ENCODE results near the gene PJA2. TPM values are rescaled to one million over a fixed set of nuclear protein-coding genes. Genes with fewer than 3 reads are reported as not detected.

The PJA2 gene
- total RNA-seq, 1 experiment from 2014 or later = 51.5 TPM

DNA sequence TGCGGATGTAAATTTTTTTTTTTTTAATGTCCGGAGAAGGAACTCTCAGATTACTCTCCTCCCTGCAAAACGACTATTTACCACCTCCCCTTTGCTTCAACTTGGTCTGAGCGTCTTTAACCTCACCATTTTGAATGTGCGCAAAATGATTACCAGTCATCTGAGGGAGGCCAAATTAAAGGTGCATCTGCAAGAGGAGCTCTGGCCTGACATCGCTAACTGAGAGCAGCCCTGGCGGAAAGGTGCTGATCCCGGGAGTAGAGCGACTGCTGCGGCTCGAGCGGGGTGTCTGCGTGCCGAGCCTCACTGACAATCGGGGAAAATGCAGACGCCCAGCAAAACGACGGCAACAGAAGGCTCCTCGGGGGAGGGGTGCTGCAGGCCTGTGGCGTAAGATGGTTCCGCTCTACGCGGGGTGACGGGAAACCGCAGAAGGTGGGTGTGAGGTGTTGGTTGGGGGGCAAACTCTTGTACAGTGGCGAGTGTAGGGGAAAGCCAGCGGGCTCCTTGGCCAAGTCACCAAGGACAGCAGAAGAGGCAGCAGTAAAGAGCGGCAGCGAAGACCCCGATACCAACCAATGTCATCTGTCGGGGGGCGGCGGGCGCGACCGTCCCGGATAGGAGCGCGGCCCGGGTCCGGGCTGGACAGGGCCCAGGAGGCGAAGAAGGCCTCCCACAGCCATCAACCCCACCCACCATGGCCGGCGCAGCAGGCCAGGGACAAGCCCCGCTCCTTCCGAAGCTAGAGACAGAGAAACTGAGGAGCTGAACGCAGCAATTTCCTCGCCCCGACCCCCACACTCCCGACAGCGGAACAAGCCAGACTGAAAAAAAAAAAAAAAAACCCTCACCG lies 557 bp downstream of the PJA2 start (continued):
- TF ChIP-seq MXD4 (CRISPR knock-in tag; IDR thresholded peaks at IDR 0.05; ENCODE audit: borderline replicate concordance) (no peak), ZNF671 (CRISPR knock-in tag; IDR thresholded peaks at IDR 0.05) (no peak), CREM (CRISPR knock-in tag; IDR thresholded peaks at IDR 0.05) (no peak), EMX1 (CRISPR knock-in tag; IDR thresholded peaks at IDR 0.05) (no peak)

DNA sequence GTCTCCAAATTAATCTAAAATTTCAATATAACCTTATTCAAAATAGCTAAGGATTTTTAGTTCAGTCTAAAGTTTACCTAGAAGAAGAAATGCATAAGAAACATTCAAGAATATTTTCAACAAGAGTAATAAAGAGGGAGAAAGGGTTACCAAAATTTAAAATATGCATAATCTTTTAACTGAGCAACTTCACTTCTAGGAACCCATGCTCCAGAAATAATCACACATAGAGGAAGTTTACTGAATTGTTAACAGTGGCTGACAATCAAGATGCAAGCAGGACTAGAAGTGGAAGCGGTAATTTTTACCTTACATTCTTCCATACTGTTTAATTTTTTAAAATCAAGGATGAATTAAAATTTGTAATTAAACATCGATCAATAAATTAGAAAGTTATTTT lies 1.9 kb downstream of the PJA2 start:
- ATAC-seq (no peak), DNase-seq (ENCODE audit: low spot score) (no peak)
- Mint-ChIP-seq H3K4me3 (peak overlapping the region; percentile 97), H3K9me3 (no peaks in the 10 kb centered on the region), H3K36me3 (0 out of 2 replicates have a peak, but pooled peaks cover 4% of the 10 kb centered on the region), H3K4me1 (peaks cover 46% of the 10 kb centered on the region), H3K27me3 (ENCODE audit: low read depth) (no peaks in the 10 kb centered on the region), H3K27ac (no peak overlapping the region)
- CTCF ChIA-PET = no interaction called here
- POLR2A ChIA-PET = no interaction called here
- TF ChIP-seq, protein P1, sequence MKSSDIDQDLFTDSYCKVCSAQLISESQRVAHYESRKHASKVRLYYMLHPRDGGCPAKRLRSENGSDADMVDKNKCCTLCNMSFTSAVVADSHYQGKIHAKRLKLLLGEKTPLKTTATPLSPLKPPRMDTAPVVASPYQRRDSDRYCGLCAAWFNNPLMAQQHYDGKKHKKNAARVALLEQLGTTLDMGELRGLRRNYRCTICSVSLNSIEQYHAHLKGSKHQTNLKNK (CRISPR knock-in tag; IDR thresholded peaks at IDR 0.05) = no peak
- TF ChIP-seq, protein P2, sequence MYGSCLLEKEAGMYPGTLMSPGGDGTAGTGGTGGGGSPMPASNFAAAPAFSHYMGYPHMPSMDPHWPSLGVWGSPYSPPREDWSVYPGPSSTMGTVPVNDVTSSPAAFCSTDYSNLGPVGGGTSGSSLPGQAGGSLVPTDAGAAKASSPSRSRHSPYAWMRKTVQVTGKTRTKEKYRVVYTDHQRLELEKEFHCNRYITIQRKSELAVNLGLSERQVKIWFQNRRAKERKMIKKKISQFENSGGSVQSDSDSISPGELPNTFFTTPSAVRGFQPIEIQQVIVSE (CRISPR knock-in tag; IDR thresholded peaks at IDR 0.05; ENCODE audit: borderline replicate concordance) = no peak
- TF ChIP-seq OVOL2 (CRISPR knock-in tag; IDR thresholded peaks at IDR 0.05; ENCODE audit: borderline replicate concordance) = no peak

DNA sequence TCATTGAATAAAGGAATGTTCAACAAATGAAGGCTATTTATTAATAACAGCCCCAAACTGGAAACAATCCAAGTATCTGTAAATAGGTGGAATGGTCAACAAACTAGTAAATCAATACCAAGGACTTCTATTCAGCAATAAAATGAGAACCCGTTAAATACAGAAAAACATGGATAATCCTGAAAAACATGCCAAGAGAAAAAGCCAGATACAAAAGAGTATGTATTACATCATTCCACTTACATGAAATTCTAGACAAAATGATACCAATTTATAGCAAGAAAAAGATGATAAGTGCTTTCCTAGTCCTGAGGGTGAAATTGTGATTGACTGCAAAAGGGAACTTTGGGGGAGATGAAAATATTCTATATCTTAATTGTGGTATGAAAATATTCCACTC lies 3.1 kb downstream of the PJA2 start:
- ATAC-seq (no peak), DNase-seq (ENCODE audit: low spot score) (no peak)
- Mint-ChIP-seq H3K36me3 (0 out of 2 replicates have a peak, but pooled peaks cover 4% of the 10 kb centered on the region), H3K9me3 (no peaks in the 10 kb centered on the region), H3K4me3 (no peak overlapping the region), H3K27ac (peak overlapping the region; percentile 43; the same call in 1 of the 2 replicates), H3K27me3 (ENCODE audit: low read depth) (no peaks in the 10 kb centered on the region), H3K4me1 (peaks cover 47% of the 10 kb centered on the region)
- ChIA-PET CTCF (no interaction called here), POLR2A (no interaction called here)
- TF ChIP-seq, protein P3, sequence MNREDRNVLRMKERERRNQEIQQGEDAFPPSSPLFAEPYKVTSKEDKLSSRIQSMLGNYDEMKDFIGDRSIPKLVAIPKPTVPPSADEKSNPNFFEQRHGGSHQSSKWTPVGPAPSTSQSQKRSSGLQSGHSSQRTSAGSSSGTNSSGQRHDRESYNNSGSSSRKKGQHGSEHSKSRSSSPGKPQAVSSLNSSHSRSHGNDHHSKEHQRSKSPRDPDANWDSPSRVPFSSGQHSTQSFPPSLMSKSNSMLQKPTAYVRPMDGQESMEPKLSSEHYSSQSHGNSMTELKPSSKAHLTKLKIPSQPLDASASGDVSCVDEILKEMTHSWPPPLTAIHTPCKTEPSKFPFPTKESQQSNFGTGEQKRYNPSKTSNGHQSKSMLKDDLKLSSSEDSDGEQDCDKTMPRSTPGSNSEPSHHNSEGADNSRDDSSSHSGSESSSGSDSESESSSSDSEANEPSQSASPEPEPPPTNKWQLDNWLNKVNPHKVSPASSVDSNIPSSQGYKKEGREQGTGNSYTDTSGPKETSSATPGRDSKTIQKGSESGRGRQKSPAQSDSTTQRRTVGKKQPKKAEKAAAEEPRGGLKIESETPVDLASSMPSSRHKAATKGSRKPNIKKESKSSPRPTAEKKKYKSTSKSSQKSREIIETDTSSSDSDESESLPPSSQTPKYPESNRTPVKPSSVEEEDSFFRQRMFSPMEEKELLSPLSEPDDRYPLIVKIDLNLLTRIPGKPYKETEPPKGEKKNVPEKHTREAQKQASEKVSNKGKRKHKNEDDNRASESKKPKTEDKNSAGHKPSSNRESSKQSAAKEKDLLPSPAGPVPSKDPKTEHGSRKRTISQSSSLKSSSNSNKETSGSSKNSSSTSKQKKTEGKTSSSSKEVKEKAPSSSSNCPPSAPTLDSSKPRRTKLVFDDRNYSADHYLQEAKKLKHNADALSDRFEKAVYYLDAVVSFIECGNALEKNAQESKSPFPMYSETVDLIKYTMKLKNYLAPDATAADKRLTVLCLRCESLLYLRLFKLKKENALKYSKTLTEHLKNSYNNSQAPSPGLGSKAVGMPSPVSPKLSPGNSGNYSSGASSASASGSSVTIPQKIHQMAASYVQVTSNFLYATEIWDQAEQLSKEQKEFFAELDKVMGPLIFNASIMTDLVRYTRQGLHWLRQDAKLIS (CRISPR knock-in tag; IDR thresholded peaks at IDR 0.05; ENCODE audit: borderline replicate concordance) = no peak

DNA sequence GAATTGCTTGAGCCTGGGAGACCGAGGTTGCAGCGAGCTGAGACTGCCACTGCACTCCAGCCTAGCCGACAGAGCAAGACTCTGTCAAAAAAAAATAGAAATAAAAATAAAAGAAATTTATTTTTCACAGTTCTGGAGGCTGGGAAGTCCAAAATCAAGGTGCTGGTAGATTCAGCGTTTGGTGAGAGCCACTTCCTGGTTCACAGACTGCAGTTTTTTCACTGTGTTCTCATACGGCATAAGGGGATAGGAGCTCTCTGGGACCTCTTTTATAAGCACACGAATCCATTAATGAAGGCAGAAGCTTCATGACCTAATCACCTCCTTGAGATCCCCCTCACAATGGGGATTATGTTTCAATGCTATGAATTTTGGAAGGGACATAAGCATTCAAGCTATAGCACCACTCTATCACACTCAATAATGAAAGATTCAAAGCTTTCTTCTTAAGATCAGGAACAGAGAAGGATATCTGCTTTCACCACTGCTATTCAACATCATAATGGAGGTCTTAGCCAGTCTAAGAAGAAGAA lies 5.3 kb downstream of the PJA2 start:
- TF ChIP-seq ZNF423 (CRISPR knock-in tag; IDR thresholded peaks at IDR 0.05) (no peak), ZNF219 (CRISPR knock-in tag; IDR thresholded peaks at IDR 0.05; ENCODE audit: borderline replicate concordance) (no peak), MXD4 (CRISPR knock-in tag; IDR thresholded peaks at IDR 0.05; ENCODE audit: borderline replicate concordance) (no peak), GTF2I (CRISPR knock-in tag; conservative IDR thresholded peaks at IDR 0.05) (no peak), ZNF396 (CRISPR knock-in tag; IDR thresholded peaks at IDR 0.05; ENCODE audit: borderline replicate concordance) (no peak), TEAD4 (CRISPR knock-in tag; IDR thresholded peaks at IDR 0.05) (no peak)
- TF ChIP-seq, protein P4, sequence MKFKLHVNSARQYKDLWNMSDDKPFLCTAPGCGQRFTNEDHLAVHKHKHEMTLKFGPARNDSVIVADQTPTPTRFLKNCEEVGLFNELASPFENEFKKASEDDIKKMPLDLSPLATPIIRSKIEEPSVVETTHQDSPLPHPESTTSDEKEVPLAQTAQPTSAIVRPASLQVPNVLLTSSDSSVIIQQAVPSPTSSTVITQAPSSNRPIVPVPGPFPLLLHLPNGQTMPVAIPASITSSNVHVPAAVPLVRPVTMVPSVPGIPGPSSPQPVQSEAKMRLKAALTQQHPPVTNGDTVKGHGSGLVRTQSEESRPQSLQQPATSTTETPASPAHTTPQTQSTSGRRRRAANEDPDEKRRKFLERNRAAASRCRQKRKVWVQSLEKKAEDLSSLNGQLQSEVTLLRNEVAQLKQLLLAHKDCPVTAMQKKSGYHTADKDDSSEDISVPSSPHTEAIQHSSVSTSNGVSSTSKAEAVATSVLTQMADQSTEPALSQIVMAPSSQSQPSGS (CRISPR knock-in tag; IDR thresholded peaks at IDR 0.05; ENCODE audit: borderline replicate concordance, low read depth) = no peak
- TF ChIP-seq, protein P5, sequence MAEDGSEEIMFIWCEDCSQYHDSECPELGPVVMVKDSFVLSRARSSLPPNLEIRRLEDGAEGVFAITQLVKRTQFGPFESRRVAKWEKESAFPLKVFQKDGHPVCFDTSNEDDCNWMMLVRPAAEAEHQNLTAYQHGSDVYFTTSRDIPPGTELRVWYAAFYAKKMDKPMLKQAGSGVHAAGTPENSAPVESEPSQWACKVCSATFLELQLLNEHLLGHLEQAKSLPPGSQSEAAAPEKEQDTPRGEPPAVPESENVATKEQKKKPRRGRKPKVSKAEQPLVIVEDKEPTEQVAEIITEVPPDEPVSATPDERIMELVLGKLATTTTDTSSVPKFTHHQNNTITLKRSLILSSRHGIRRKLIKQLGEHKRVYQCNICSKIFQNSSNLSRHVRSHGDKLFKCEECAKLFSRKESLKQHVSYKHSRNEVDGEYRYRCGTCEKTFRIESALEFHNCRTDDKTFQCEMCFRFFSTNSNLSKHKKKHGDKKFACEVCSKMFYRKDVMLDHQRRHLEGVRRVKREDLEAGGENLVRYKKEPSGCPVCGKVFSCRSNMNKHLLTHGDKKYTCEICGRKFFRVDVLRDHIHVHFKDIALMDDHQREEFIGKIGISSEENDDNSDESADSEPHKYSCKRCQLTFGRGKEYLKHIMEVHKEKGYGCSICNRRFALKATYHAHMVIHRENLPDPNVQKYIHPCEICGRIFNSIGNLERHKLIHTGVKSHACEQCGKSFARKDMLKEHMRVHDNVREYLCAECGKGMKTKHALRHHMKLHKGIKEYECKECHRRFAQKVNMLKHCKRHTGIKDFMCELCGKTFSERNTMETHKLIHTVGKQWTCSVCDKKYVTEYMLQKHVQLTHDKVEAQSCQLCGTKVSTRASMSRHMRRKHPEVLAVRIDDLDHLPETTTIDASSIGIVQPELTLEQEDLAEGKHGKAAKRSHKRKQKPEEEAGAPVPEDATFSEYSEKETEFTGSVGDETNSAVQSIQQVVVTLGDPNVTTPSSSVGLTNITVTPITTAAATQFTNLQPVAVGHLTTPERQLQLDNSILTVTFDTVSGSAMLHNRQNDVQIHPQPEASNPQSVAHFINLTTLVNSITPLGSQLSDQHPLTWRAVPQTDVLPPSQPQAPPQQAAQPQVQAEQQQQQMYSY (CRISPR knock-in tag; IDR thresholded peaks at IDR 0.05) = no peak
- Mint-ChIP-seq H3K36me3 (0 out of 2 replicates have a peak, but pooled peaks cover 4% of the 10 kb centered on the region), H3K4me1 (peaks cover 49% of the 10 kb centered on the region), H3K9me3 (no peaks in the 10 kb centered on the region), H3K27ac (no peak overlapping the region), H3K4me3 (no peak overlapping the region), H3K27me3 (ENCODE audit: low read depth) (no peaks in the 10 kb centered on the region)
- DNase-seq (ENCODE audit: low spot score) (no peak), ATAC-seq (no peak)
- ChIA-PET POLR2A (interaction anchor here (1.0 kb wide), 1 partner anchor 8 kb away, joined by 3 read pairs; no protein-coding TSS in a partner anchor), CTCF (no interaction called here)
